Gastrocnemius medialis (tissue), 4 donors: Measurements from ENCODE around the gene PCP4L1.

Source experiments
- POLR2A ChIP-seq, 2 donors: fragments of 450-650 bp; IDR thresholded peaks; one replicate each; pipeline ENCODE4 v1.6.1; 2017; ENCODE audit warnings: antibody characterized with exemption in 2 of 2, mild to moderate bottlenecking in 2 of 2, moderate library complexity in 2 of 2
- TF ChIP-seq, protein P1 (sequence below), 5 experiments: fragments of 450-650 bp in 3 of 5; fragments of 200-600 bp in 2 of 5; sonication (generic) in 2 of 5; IDR thresholded peaks in 4 of 5; conservative IDR thresholded peaks in 1 of 5; 1 replicate in 4 of 5; 2 replicates in 1 of 5; pipeline ENCODE4 v1.5.1; 2016 to 2019; ENCODE audit warnings: antibody characterized with exemption in 5 of 5, mild to moderate bottlenecking in 3 of 5, moderate library complexity in 3 of 5

DNA sequence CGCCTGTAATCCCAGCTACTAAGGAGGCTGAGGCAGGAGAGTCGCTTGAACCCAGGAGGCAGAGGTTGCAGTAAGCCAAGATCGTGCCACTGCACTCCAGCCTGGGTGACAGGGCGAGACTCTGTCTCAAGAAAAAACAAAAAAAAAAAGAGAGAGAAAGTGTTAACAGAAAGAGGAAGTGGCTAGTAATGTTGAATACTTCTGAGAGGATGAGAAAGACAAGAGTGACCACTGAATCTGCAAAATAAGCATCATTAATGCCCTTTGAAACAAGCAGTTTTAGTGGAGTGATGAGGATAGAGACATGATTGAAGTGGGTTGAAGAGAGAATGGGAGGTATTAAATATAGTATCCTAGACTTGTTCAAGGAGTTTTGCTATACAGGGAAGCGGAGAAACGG is 39.6 kb downstream of the PCP4L1 start:
- TF ChIP-seq, protein P1, sequence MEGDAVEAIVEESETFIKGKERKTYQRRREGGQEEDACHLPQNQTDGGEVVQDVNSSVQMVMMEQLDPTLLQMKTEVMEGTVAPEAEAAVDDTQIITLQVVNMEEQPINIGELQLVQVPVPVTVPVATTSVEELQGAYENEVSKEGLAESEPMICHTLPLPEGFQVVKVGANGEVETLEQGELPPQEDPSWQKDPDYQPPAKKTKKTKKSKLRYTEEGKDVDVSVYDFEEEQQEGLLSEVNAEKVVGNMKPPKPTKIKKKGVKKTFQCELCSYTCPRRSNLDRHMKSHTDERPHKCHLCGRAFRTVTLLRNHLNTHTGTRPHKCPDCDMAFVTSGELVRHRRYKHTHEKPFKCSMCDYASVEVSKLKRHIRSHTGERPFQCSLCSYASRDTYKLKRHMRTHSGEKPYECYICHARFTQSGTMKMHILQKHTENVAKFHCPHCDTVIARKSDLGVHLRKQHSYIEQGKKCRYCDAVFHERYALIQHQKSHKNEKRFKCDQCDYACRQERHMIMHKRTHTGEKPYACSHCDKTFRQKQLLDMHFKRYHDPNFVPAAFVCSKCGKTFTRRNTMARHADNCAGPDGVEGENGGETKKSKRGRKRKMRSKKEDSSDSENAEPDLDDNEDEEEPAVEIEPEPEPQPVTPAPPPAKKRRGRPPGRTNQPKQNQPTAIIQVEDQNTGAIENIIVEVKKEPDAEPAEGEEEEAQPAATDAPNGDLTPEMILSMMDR (IDR thresholded peaks at IDR 0.05 in 4 of 5, conservative IDR thresholded peaks at IDR 0.05 in 1 of 5), result no peak
- TF ChIP-seq POLR2A (IDR thresholded peaks at IDR 0.05), result no peak
